Measurements from ENCODE around the gene OSTM1. TPM values are rescaled to one million over a fixed set of nuclear protein-coding genes. Genes with fewer than 3 reads are reported as not detected.

OSTM1 gene, protein sequence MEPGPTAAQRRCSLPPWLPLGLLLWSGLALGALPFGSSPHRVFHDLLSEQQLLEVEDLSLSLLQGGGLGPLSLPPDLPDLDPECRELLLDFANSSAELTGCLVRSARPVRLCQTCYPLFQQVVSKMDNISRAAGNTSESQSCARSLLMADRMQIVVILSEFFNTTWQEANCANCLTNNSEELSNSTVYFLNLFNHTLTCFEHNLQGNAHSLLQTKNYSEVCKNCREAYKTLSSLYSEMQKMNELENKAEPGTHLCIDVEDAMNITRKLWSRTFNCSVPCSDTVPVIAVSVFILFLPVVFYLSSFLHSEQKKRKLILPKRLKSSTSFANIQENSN
- 14.6 and 16.8 TPM in 2 replicates for total RNA-seq

- H3K27ac Mint-ChIP-seq, result peak within 1 kb of the TSS; percentile 69
- H3K4me1 Mint-ChIP-seq, result peaks cover 12% of the 10 kb centered on the region
- H3K9me3 Mint-ChIP-seq, result no peaks in the 10 kb centered on the region
- H3K36me3 Mint-ChIP-seq (ENCODE audit: low read depth), result peaks cover 6% of the 10 kb centered on the region
- H3K4me3 Mint-ChIP-seq, result peak within 1 kb of the TSS; percentile 81
- intact Hi-C loops (cut with micrococcal nuclease), result loop anchor here (2.0 to 10.0 kb wide), 2 partner anchors 116 to 190 kb away; partner anchors contain the start of genes SEC63 and SNX3
- peaks cover 21% of the 10 kb centered on the region for H3K27me3 Mint-ChIP-seq
- DNase-seq, result peak; percentile 99
These were observed at the start of gene OSTM1 for GRCh38 chr6:108074359-108075144. TSS of gene OSTM1 (minus strand) at chr6:108074741. CDS start at chr6:108074651, 90 bp downstream.

DNA sequence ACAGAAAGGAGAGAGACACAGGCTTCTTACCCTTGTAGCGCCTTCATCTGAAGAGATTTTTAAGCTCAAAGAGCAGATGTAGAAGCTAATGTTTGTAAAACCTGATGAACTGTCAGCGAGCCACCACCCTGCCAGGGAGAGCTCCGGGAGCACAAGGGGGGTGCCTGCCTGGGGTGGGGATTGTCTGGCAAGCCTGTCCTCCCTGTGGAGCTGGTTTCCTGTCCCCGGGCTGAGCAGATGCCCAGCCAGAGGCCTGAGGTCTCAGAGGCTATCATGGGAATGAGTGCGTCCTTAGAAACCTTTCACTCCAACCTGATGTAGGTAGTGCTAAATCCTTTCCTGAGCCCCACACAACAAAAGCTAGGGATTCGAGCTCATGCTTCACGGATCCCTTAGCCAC, 49.4 kb upstream of the OSTM1 start:
- peaks cover 3% of the 10 kb centered on the region for H3K36me3 Mint-ChIP-seq (ENCODE audit: low read depth)
- peaks cover 85% of the 10 kb centered on the region for H3K27me3 Mint-ChIP-seq
- no peaks in the 10 kb centered on the region for H3K9me3 Mint-ChIP-seq
- no peak for DNase-seq
- no peak overlapping the region for H3K27ac Mint-ChIP-seq
- intact Hi-C loops (cut with micrococcal nuclease), result no loop called here
- no peak overlapping the region for H3K4me3 Mint-ChIP-seq
- peaks cover 8% of the 10 kb centered on the region for H3K4me1 Mint-ChIP-seq

DNA sequence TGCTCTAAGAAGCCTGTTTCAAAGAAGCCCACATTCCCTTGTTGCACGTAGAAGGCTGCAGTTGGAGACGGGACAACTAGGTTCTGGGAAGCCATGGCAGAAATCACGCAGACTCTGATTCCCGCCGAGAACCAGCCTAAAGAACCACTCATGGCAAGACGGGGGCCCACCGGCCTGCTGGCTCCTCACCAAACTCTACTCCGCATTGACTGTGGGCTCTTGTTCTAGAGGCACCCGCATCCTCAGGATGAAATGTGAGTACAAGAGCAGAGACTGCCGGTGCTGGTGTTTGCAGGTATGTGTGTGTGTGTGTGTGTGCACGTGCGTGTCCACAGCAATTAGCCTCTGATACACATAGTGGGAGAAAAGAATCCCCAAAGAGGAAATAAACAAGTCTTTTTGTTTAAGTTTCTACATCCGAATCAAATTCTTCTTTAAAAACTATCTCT, 49.0 kb upstream of the OSTM1 start:
- no peak for DNase-seq
- no peak overlapping the region for H3K4me3 Mint-ChIP-seq
- peaks cover 85% of the 10 kb centered on the region for H3K27me3 Mint-ChIP-seq
- H3K4me1 Mint-ChIP-seq, result peaks cover 12% of the 10 kb centered on the region
- no peak overlapping the region for H3K27ac Mint-ChIP-seq
- H3K36me3 Mint-ChIP-seq (ENCODE audit: low read depth), result peaks cover 6% of the 10 kb centered on the region
- H3K9me3 Mint-ChIP-seq, result no peaks in the 10 kb centered on the region
- intact Hi-C loops (cut with micrococcal nuclease), result no loop called here

DNA sequence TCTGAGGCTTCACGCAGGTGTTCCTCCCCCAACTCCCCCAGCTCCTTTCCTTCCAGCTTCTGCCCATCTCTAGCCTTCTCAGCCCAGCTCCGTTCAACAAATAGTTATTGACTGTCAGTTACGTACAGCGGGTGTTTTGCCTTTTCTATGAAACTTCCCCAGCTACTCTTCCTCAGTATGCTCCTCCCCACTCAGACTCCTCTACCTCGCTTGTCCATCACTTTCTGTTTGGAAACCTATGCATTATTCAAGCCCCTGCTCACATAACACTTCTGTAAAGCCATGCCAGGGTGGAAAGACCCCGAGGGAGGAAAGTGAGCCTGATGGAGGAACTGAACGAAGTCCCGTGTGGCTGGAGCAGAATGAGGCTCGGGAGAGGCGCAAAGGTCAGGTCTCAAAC, 47.1 kb upstream of the OSTM1 start:
- DNase-seq, result no peak
- H3K4me1 Mint-ChIP-seq, result peaks cover 19% of the 10 kb centered on the region
- H3K4me3 Mint-ChIP-seq, result no peak overlapping the region
- H3K27me3 Mint-ChIP-seq, result peaks cover 86% of the 10 kb centered on the region
- no peak overlapping the region for H3K27ac Mint-ChIP-seq
- intact Hi-C loops (cut with micrococcal nuclease), result no loop called here
- peaks cover 9% of the 10 kb centered on the region for H3K36me3 Mint-ChIP-seq (ENCODE audit: low read depth)
- no peaks in the 10 kb centered on the region for H3K9me3 Mint-ChIP-seq

- no peak overlapping the region for H3K27ac Mint-ChIP-seq
- no peak overlapping the region for H3K4me3 Mint-ChIP-seq
- H3K9me3 Mint-ChIP-seq, result no peaks in the 10 kb centered on the region
- no peak for DNase-seq
- intact Hi-C loops (cut with micrococcal nuclease), result no loop called here
- H3K4me1 Mint-ChIP-seq, result peaks cover 26% of the 10 kb centered on the region
- peaks cover 9% of the 10 kb centered on the region for H3K36me3 Mint-ChIP-seq (ENCODE audit: low read depth)
- H3K27me3 Mint-ChIP-seq, result peaks cover 89% of the 10 kb centered on the region
These were observed 45.8 kb upstream of the OSTM1 start for GRCh38 chr6:108120311-108120710.

- Mint-ChIP-seq H3K27me3 (peaks cover 90% of the 10 kb centered on the region), H3K9me3 (no peaks in the 10 kb centered on the region), H3K36me3 (ENCODE audit: low read depth) (peaks cover 9% of the 10 kb centered on the region), H3K4me1 (peaks cover 32% of the 10 kb centered on the region), H3K4me3 (no peak overlapping the region), H3K27ac (no peak overlapping the region)
- no peak for DNase-seq
- intact Hi-C loops (cut with micrococcal nuclease), result no loop called here
These were observed 45.2 kb upstream of the OSTM1 start for GRCh38 chr6:108119769-108120141.

GRCh38 chr6:108118810-108119768, 44.5 kb upstream of the OSTM1 start:
- Mint-ChIP-seq H3K27ac (peak overlapping the region; percentile 69), H3K4me3 (peak overlapping the region; percentile 81), H3K9me3 (no peaks in the 10 kb centered on the region), H3K36me3 (ENCODE audit: low read depth) (peaks cover 9% of the 10 kb centered on the region), H3K27me3 (peaks cover 90% of the 10 kb centered on the region), H3K4me1 (peaks cover 35% of the 10 kb centered on the region)
- intact Hi-C loops (cut with micrococcal nuclease), result no loop called here
- DNase-seq, result peak; percentile 67

GRCh38 chr6:108118359-108118724, 43.8 kb upstream of the OSTM1 start:
- H3K9me3 Mint-ChIP-seq, result no peaks in the 10 kb centered on the region
- peaks cover 9% of the 10 kb centered on the region for H3K36me3 Mint-ChIP-seq (ENCODE audit: low read depth)
- H3K4me3 Mint-ChIP-seq, result peak overlapping the region; percentile 81
- no peak for DNase-seq
- peaks cover 90% of the 10 kb centered on the region for H3K27me3 Mint-ChIP-seq
- intact Hi-C loops (cut with micrococcal nuclease), result no loop called here
- H3K4me1 Mint-ChIP-seq, result peaks cover 41% of the 10 kb centered on the region
- no peak overlapping the region for H3K27ac Mint-ChIP-seq

DNA sequence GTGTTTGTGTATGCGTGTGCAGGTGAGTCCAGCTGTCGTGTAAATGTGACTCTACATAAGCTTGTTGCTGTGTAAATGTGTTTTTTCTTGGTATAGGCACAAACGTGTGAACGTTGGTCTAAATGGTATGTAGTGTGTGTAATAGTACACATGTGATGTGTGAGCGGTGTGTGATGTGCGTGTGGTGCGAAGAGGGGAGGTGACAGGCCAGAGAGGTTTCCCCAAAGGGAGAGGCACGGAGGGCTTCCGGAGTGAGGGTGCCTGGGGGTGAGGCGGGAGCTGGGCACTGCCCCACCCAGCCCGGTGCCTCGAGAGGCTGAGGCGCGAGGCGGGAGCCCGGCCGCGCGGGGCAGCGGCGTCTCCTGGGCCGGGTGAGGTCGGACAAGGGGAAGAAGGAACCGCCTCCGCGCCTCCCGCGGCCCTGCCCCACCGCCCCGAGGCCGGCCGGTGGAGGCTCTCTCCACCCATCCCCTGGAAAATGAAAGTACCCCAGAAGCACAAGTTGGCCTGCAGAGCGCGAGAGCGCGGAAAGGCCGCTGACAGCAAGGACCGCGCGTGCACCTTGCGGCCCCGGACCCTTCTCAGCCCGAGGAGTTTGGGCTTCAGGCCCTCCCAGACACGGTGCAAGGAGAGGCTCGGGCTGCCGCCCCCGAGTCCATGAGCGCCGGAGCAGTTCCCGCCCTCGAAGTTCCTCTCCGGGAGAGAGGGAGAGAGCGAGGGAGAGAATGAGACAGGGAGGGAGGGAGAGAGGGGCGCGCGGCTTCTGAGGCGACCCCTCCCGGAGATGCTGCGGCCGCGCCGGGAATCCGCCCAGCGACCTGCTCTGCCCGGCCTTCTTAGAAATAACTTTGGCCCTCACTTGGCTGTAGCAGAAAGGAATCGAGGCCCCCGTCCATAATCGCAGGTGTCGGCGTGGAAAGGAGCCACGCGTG, 43.2 kb upstream of the OSTM1 start:
- DNase-seq, result peak; percentile 80
- peaks cover 89% of the 10 kb centered on the region for H3K27me3 Mint-ChIP-seq
- H3K4me3 Mint-ChIP-seq, result peak overlapping the region; percentile 78
- no peaks in the 10 kb centered on the region for H3K9me3 Mint-ChIP-seq
- intact Hi-C loops (cut with micrococcal nuclease), result loop anchor here (2.0 kb wide), 1 partner anchor 15 kb away; no protein-coding TSS in a partner anchor
- H3K4me1 Mint-ChIP-seq, result peaks cover 42% of the 10 kb centered on the region
- H3K27ac Mint-ChIP-seq, result no peak overlapping the region
- peaks cover 9% of the 10 kb centered on the region for H3K36me3 Mint-ChIP-seq (ENCODE audit: low read depth)

- intact Hi-C loops (cut with micrococcal nuclease), result loop anchor here (1.0 to 2.0 kb wide), 2 partner anchors 16 to 48 kb away; no protein-coding TSS in a partner anchor
- peaks cover 42% of the 10 kb centered on the region for H3K4me1 Mint-ChIP-seq
- peaks cover 88% of the 10 kb centered on the region for H3K27me3 Mint-ChIP-seq
- peak; percentile 59 for DNase-seq
- peaks cover 9% of the 10 kb centered on the region for H3K36me3 Mint-ChIP-seq (ENCODE audit: low read depth)
- no peak overlapping the region for H3K27ac Mint-ChIP-seq
- H3K9me3 Mint-ChIP-seq, result no peaks in the 10 kb centered on the region
- peak overlapping the region; percentile 78 for H3K4me3 Mint-ChIP-seq
These were observed 42.2 kb upstream of the OSTM1 start for GRCh38 chr6:108116546-108117426.

- Mint-ChIP-seq H3K36me3 (ENCODE audit: low read depth) (peaks cover 6% of the 10 kb centered on the region), H3K9me3 (no peaks in the 10 kb centered on the region), H3K4me3 (peak overlapping the region; percentile 78), H3K4me1 (peaks cover 37% of the 10 kb centered on the region), H3K27me3 (peaks cover 85% of the 10 kb centered on the region), H3K27ac (peak overlapping the region; percentile 10)
- peak; percentile 64 for DNase-seq
- intact Hi-C loops (cut with micrococcal nuclease), result loop anchor here (1.0 to 2.0 kb wide), 2 partner anchors 17 to 49 kb away; no protein-coding TSS in a partner anchor
These were observed 41.1 kb upstream of the OSTM1 start for GRCh38 chr6:108115598-108116058.
